CD4-positive, alpha-beta T cell treated with Interleukin-21 for 1 hour (primary cell): Measurements from ENCODE around the gene ZNF260.
"Not testable (repeated sequence)": the region's sequence is repeated elsewhere in the genome, so short reads cannot be mapped to it uniquely, and the experiment has no call there.

Source experiments
- DNase-seq: peaks from one replicate; pipeline ENCODE4 v3.0.0-alpha.2; 2020

ZNF260 gene

DNA sequence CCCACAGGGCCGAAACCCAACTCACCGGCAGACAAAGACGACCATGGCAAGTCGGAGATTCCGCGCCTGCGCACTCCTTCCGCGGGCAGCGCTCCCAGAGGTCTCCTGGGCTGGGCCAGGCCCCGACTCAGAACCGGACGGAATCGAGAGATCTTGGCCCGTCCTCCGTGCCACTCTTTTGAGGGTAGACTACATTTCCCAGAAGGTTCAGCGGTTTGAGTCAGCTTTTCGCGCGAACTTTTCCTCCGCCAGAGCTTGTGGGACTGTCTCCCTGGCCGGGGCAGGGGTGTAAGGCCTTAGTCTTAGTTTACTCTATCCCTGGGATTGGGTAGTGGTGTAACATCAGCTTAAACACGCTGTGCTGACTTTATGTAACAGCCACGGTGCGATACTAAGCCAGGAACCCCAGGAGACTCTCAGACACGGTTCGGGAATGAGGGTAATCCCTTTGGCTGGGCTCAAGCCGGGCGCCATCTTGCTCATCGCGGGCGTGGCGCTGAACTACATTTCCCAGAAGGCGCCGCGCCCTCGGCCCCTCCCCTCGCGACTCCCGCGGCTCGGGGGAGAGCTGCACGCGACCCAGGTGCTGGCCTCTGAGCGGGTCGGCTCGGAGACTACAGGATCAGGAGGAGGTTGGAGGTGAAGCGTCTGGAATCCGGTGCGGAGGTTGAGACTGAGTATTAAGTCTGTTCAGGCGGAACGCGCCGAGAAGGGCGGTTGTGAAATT is at the start of gene ZNF260:
ZNF260 (minus strand) TSS at position 78 of the 727 bp plus-strand sequence. CDS start 13,033 bp downstream, outside the sequence.
- DNase-seq, result peak; percentile 96

DNA sequence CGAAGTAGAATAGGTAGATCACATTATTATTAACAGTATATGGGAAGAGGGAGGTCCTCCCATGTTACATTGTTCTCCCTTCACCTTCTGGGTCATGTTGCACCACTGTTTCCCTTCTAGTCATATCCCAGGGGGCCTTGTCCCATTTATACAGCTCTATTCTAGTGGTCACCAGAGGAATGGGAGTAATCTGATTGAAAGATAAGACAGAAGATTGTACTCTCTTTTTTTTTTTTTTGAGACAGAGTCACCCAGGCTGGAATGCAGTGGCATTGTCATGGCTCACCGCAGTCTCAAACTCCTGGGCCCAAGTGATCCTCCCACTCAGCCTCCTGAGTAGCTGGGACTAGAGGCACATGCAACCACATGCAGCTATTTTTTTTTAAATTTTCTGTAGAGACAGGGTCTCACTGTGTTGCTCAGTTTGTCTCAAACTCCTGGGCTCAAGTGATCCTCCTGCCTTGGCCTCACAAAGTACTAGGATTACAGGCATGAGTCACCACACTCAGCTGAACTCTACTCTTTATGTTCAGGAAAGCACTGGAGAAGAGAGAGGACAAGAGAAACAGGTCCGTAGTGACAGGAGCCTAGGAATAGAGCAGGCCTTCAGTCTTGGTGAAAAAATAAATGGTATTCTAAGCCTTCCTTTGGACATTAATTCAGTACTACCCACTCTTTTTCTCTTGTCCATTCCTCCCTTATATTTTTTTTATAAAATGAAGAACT is 49.4 kb upstream of the ZNF260 start:
- DNase-seq, result no peak

DNA sequence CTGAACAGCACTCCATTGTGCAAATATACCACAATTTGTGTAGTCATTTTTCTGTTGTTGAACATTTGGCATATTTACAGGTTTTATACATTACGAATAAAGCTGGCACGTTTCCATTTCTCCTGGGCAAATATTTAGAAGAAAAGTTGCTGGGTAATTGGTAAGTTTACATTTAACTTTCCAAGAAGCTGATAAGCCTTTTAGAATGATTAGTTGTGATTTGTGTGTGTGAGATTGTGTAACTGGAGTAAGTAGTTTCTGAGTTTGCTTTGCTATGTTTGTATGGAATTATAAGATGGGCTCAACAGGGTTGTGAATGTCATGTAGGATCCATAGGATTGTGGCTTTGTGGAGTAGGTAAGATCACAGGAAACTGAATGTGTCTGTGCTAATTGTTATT is 46.7 kb upstream of the ZNF260 start:
- DNase-seq, result no peak

DNA sequence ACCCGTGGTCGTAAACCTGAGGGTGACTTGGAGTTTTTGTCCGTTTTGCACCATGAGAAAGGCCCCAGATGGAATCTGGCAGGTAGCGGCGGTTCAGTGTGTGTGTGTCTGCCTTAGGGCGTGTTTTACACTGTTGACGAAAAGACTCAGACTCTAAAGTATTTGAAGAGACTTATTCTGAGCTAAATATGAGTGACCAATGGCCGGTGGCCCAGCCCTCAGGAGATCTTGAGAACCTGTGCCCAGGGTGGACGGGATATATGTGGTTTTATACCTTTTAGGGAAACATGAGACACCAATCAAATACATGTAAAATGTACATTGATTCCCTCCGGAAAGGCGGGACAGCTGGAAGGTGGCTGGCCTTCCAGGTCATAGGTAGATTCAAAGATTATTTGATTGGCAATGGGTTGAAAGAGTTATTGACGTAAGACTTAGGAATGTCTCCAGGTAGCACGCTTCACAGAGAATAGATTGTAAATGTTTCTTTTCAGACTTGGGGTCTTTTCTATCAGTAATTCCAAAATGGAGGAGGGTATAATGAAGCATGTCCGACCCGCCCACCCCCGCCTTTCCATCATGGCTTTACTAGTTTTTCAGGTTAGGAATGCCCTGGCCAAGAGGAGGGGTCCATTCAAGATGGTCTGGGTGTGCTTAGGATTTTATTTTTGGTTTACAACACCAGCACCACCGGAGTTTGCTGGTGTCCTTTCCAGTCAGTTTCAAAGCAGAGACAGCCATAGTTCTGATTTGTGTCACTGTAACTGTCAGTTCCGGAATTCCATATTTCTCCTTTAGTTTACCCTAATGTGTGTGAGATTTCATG is 46.0 kb upstream of the ZNF260 start:
- no peak for DNase-seq

DNA sequence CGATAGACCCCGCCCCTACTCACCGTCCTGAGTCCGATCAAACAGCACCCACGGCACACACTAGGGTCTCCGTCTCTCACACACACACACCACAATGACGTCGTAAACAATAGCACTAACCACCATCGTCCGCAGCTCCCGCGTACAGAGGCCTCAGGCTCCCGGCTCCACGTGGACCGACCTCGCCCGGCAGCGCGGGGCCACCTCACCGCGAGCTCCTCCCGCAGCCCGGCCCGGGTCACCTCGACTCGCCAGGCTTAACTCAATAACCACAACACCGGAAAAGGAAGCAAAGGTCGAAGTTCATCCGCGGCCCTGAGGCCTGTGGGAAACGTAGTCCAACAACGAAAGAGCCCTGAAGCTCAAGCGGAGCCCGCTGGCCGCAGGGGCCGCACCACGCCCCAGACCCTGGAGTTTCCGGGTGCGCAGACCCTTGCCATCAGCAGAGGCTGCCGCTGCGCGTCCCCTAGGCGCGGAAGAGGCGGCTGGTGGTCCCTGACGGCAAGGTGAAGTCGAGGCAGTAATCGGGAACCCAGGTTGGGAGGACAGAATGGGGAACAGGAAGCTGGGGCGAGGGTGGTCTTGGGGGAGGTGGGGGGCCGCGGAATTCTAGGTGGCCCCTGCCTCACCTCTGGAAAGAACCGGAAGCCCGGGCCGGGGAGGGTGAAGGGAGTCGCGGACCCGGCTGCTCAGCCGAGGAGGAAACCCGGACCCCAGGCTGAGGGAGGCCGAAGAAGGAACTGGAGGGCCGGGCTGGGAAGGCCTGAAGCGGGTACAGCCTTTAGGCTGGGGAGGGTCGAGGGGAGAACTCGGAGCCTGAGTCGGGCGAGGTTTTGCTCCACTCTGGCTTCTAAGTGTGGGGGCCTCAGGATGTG is 45.2 kb upstream of the ZNF260 start, which contains the start of gene ZNF529:
ZNF529 (minus strand) TSS at position 273 of the 875 bp plus-strand sequence. CDS start 946 bp downstream, outside the sequence.
- DNase-seq, result peak; percentile 91

GRCh38 chr19:36572593-36573019 is 44.5 kb upstream of the ZNF260 start:
- no peak for DNase-seq

- DNase-seq, result no peak
Observed at GRCh38 chr19:36564391-36564790, 36.3 kb upstream of the ZNF260 start.

DNA sequence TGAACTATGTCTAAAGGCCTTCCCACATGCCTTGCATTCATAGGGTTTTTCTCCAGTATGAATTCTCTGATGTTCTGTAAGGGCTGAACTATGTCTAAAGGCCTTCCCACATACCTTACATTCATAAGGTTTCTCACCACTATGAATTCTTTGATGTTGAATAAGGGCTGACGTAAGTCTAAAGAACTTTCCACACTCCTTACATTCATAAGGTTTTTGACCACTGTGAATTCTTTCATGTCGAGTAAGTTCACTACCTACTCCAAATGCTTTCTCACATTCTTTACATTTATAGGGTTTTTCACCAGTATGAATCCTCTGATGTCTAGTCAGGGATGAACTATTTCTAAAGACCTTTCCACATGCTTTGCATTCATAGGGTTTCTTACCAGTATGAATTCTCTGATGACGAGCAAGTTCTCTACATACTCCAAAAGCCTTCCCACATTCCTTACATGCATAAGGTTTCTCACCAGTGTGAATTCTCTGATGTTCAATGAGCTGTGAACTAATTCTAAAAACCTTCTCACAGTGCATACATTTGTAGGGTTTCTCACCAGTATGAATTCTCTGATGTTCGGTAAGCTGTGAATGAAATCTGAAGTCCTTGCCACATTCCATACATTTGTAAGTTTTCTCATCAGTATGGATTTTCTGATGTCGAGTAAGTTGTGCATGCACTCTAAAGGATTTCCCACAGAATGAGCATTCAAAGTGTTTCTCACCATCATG is 19.1 kb upstream of the ZNF260 start:
- DNase-seq, result no peak

GRCh38 chr19:36528921-36529518 is 949 bp upstream of the ZNF260 start:
- peak; percentile 42 for DNase-seq

- DNase-seq, result no peak
Observed at GRCh38 chr19:36527873-36528193, 238 bp downstream of the ZNF260 start.

DNA sequence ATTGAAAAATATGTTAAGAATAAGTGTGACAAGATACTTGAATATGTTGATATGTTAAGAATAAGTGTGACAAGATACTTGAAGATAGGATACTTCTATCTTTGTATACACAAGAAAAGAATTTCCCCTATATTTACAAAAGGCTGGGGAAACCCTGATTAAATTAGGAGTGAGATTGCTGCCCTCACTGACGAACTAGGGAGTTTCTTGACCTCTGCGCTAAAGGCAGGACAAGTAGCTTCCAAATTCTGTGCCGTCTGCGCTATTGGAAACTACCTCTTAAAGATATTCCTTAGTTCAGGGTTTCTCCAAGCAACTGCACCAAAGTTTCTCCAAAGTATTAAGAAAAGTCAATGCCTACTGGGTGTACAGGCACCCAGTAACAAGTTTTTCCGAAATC is 730 bp downstream of the ZNF260 start:
- DNase-seq, result no peak

GRCh38 chr19:36526581-36526980 is 1.5 kb downstream of the ZNF260 start:
- DNase-seq, result no peak

DNA sequence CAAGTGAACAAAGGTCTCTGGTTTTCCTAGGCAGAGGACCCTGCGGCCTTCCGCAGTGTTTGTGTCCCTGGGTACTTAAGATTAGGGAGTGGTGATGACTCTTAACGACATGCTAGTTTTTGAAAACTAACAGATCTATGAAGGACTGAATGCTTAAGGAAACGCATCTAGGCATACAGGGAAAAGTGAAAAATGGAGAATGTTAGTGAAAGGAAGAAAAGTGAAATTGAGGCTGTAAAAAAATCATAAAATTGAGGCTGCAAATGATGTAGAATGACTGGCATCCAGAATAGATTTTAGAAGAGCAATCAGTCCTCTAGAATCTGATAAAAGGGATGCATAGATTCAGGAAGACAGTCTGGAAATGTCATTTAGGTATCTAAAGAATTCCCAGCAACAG is 3.5 kb downstream of the ZNF260 start:
- DNase-seq, result no peak

GRCh38 chr19:36514012-36514612 is 14.0 kb downstream of the ZNF260 start:
- no peak for DNase-seq

GRCh38 chr19:36508325-36508724 is 19.7 kb downstream of the ZNF260 start:
- DNase-seq, result no peak

DNA sequence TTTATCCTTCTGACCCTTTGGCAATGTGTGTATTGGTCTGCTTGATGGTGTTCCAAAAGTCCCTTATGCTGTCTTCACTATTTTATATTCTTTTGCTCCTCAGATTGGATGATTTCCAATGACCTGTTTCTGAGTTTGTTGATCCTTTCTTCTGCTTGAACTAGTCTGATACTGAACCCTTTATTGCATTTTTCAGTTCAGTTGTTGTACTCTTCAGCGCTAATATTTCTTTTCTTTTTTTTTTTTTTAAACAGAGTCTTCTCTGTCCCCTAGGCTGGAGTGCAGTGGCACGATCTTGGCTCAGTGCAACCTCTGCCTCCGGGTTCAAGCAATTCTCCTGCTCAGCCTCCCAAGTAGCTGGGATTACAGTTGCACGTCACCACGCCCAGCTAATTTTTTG is 26.1 kb downstream of the ZNF260 start:
- no peak for DNase-seq

DNA sequence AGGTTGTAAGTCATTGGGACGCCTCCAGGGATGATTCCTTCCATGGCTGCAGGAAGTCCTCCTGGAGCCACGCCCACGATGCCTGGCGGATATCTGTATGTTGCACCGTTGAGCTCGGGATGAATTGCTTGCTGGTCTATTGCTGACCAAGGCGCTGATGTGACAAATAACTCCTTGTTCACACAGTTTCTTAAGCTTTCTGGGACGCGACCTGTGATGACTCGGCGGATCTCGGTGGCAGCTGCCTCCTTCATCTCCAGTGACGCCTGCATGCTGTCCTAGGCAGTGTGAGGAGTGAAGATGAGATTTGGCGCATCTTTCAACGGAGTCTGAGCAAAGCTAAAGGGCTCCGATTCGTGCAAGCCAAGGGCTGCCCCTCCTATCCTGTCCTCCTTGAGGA is 31.1 kb downstream of the ZNF260 start:
- DNase-seq, result no peak

- DNase-seq, result peak; percentile 33
Observed at GRCh38 chr19:36492689-36493453, 35.2 kb downstream of the ZNF260 start.

DNA sequence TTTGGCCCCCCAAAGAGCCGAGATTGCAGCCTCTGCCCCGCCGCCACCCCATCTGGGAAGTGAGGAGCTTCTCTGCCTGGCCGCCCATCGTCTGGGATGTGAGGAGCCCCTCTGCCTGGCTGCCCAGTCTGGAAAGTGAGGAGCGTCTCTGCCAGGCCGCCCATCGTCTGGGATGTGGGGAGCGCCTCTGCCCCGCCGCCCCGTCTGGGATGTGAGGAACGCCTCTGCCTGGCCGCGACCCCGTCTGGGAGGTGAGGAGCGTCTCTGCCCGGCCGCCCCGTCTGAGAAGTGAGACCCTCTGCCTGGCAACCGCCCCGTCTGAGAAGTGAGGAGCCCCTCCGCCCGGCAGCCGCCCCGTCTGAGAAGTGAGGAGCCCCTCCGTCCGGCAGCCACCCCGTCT is 37.2 kb downstream of the ZNF260 start:
- not testable (repeated sequence) for DNase-seq

DNA sequence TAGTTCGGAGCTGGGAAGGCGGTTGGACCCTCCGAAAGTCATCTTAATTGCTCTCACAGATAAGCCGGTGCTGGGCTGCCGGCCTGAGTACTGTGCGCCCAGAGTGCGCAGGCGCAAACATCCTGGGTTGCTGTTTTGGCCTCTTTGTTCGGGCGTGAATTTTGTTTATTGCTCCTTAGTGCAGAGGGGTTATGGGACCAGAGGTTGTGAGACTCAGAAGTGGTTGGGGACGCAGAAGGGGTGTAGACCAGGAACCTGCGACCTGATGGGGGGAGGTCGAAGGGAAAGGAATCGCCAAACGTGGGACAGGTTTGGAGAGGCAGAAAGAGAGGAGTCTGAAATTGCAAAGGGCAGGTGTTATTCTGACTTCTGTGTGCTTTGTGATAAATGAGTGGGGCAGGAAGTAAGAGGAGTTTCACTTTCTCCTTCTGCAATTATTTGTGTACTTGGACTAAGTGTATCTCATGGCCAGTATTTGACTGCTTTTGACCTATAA is 38.1 kb downstream of the ZNF260 start:
- peak; percentile 85 for DNase-seq
